Lower lobe of right lung (tissue), 2 donors: ENCODE measurements around the gene PACRG. TPM values are rescaled to one million over a fixed set of nuclear protein-coding genes. Genes with fewer than 3 reads are reported as not detected.

Experiments
- ATAC-seq, 2 donors: fragments of 200-7000 bp; cut with Tn5 transposase; one replicate each; pipeline ENCODE4 v1.9.1; 2020 to 2022; ENCODE audit warnings: mild to moderate bottlenecking in 2 of 2, moderate library complexity in 2 of 2
- DNase-seq: peaks from one replicate; pipeline ENCODE4 v3.0.0-alpha.2; 2020
- H3K27ac ChIP-seq: fragments of 200-600 bp; one replicate; pipeline ENCODE4 v1.8.0; 2022
- H3K27me3 ChIP-seq: fragments of 200-600 bp; one replicate; pipeline ENCODE4 v1.8.0; 2022; ENCODE audit warnings: low read depth
- H3K36me3 ChIP-seq: fragments of 200-600 bp; one replicate; pipeline ENCODE4 v1.8.0; 2022; ENCODE audit warnings: mild to moderate bottlenecking
- H3K4me1 ChIP-seq: fragments of 200-600 bp; one replicate; pipeline ENCODE4 v1.8.0; 2022
- H3K4me3 ChIP-seq: fragments of 200-600 bp; one replicate; pipeline ENCODE4 v1.8.0; 2022; ENCODE audit warnings: mild to moderate bottlenecking
- H3K9me3 ChIP-seq: fragments of 200-600 bp; one replicate; pipeline ENCODE4 v1.8.0; 2022
- intact Hi-C: fragments of 100-400 bp; cut with DNase I; formaldehyde crosslinking; loops from one replicate; pipeline ENCODE4 v1.11.0; 2022
- total RNA-seq: library from RNA; stranded (reverse); fragmentation: NEBNext Ultra II Directional; extraction: Animal tissue kit (Norgen Biotek cat#: 25700); gene quantifications from one replicate; pipeline ENCODE4 v1.2.1, GENCODE V29; 2021
- TF ChIP-seq, protein P1 (sequence below): fragments of 200-600 bp; IDR thresholded peaks from one replicate; pipeline ENCODE4 v1.8.0; 2022; ENCODE audit warnings: antibody characterized with exemption, mild to moderate bottlenecking
- donor health status: DM: no; HTN: yes; CAD: no; lungs with severe emphysema.

The PACRG gene
- total RNA-seq, 1 donor from 2014 or later = 5.5 TPM

- Histone ChIP-seq H3K9me3 (no peaks in the 10 kb centered on the region), H3K4me1 (no peaks in the 10 kb centered on the region), H3K27ac (no peak overlapping the region), H3K4me3 (no peak overlapping the region), H3K36me3 (no peaks in the 10 kb centered on the region), H3K27me3 (no peaks in the 10 kb centered on the region)
- DNase-seq (no peak), ATAC-seq (no peak)
- TF ChIP-seq, protein P1, sequence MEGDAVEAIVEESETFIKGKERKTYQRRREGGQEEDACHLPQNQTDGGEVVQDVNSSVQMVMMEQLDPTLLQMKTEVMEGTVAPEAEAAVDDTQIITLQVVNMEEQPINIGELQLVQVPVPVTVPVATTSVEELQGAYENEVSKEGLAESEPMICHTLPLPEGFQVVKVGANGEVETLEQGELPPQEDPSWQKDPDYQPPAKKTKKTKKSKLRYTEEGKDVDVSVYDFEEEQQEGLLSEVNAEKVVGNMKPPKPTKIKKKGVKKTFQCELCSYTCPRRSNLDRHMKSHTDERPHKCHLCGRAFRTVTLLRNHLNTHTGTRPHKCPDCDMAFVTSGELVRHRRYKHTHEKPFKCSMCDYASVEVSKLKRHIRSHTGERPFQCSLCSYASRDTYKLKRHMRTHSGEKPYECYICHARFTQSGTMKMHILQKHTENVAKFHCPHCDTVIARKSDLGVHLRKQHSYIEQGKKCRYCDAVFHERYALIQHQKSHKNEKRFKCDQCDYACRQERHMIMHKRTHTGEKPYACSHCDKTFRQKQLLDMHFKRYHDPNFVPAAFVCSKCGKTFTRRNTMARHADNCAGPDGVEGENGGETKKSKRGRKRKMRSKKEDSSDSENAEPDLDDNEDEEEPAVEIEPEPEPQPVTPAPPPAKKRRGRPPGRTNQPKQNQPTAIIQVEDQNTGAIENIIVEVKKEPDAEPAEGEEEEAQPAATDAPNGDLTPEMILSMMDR = no peak
- intact Hi-C loops = no loop called here
Observed at GRCh38 chr6:163218361-163218894, 490.7 kb downstream of the PACRG start.

DNA sequence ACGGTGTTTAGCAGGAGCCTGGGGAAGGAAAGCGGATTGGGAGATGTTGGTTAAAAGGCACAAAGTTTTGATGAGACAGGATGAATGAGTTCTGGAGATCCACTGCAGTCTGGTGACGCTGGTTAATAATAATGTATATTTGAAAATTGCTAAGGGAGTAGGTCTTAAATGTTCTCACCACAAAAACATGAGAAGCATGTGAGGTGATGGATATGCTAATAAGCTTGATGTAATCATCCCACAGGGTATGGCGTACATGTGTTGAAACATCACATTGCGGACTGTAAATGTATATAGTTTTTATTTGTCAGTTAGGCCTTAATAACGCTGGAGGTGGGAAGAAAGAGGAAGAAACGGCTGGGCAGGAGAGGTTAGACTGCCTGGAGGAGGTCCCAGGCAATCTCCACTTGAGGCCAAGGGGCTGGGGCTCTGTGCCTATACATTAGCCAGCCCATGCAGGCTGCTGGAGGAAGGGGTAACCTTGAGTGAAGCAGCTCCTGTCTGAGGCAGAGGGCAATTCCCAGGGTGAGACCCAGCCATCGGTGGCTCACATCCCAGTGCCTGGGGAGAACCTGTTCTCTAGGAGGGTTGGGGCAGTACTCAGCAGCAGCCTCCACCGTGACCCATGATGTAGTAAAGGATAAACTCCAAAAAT lies 498.5 kb downstream of the PACRG start:
- no peaks in the 10 kb centered on the region for H3K36me3 ChIP-seq

GRCh38 chr6:163226836-163227485 lies 499.2 kb downstream of the PACRG start:
- DNase-seq = no peak
- H3K4me1 ChIP-seq = no peaks in the 10 kb centered on the region
- intact Hi-C loops = no loop called here
- H3K27me3 ChIP-seq = no peaks in the 10 kb centered on the region
- TF ChIP-seq, protein P1 = no peak
- no peaks in the 10 kb centered on the region for H3K9me3 ChIP-seq
- H3K27ac ChIP-seq = no peak overlapping the region
- no peak for ATAC-seq
- H3K4me3 ChIP-seq = no peak overlapping the region
- no peaks in the 10 kb centered on the region for H3K36me3 ChIP-seq

More for the DNA sequence above, 498.5 kb downstream of the PACRG start:
- TF ChIP-seq, protein P1 = no peak
- Histone ChIP-seq H3K27ac (no peak overlapping the region), H3K4me1 (no peaks in the 10 kb centered on the region), H3K4me3 (no peak overlapping the region), H3K9me3 (no peaks in the 10 kb centered on the region), H3K27me3 (no peaks in the 10 kb centered on the region)
- ATAC-seq = no peak
- intact Hi-C loops = no loop called here
- DNase-seq = no peak

GRCh38 chr6:163228041-163228440 lies 500.3 kb downstream of the PACRG start:
- no peak for ATAC-seq
- intact Hi-C loops = no loop called here
- Histone ChIP-seq H3K9me3 (no peaks in the 10 kb centered on the region), H3K27me3 (no peaks in the 10 kb centered on the region), H3K4me1 (no peaks in the 10 kb centered on the region), H3K27ac (no peak overlapping the region), H3K36me3 (no peaks in the 10 kb centered on the region), H3K4me3 (no peak overlapping the region)
- TF ChIP-seq, protein P1 = no peak
- DNase-seq = no peak

DNA sequence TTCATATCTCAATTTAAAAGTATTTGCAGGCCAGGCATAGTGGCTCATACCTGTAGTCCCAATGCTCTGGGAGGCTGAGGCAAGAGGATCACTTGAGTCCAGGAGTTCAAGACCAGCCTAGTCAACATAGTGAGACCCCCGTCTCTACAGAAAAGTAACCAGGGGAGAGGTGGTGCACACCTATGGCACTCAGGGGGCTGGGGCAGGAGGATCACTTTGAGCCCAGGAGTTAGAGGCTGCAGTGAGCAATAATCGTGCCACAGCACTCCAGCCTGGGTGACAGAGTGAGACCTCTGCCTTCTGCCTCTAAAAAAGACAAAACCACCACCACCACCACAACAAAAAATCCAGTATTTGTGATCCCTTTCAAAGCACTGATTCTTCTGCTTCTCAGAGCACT lies 501.3 kb downstream of the PACRG start:
- no peaks in the 10 kb centered on the region for H3K9me3 ChIP-seq
- H3K4me1 ChIP-seq = no peaks in the 10 kb centered on the region
- no peaks in the 10 kb centered on the region for H3K36me3 ChIP-seq
- intact Hi-C loops = no loop called here
- no peak overlapping the region for H3K27ac ChIP-seq
- TF ChIP-seq, protein P1 = no peak
- ATAC-seq (no peak), DNase-seq (no peak)
- no peak overlapping the region for H3K4me3 ChIP-seq
- no peaks in the 10 kb centered on the region for H3K27me3 ChIP-seq
